ENCODE data around the gene BYSL.

GRCh38 chr6:41894366-41895299 lies 26.7 kb upstream of the BYSL start:
- TF ChIP-seq CTCF (IDR thresholded peaks at IDR 0.05; ENCODE audit: low read depth, low read length) (no peak), EZH2phosphoT487 (IDR thresholded peaks at IDR 0.05; ENCODE audit: low read depth) (no peak)
